ENCODE results near the gene JKAMP.

The JKAMP gene

DNA sequence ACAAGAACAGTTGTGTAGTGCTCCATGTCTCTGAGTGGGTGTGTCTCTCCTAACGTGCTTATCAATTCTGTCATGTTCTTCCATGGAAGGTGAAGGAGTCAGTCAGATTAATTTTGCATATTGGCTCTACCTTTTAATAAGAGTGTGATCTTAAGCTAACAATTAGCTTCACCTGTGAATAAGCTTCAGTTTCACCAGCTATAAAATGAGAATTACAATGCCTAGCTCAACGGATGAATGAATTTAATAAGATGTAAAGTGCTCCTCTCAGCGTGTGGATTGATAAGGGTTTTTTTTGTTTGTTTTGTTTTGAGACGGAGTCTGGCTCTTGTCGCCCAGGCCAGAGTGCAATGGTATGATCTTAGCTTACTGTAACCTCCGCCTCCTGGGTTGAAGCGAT lies 59.6 kb downstream of the JKAMP start:
- TF ChIP-seq, protein P1, sequence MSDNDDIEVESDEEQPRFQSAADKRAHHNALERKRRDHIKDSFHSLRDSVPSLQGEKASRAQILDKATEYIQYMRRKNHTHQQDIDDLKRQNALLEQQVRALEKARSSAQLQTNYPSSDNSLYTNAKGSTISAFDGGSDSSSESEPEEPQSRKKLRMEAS (IDR thresholded peaks at IDR 0.05; ENCODE audit: low read depth, low read length), result no peak
- TF ChIP-seq MYC (IDR thresholded peaks at IDR 0.05; ENCODE audit: low read depth, low read length) (no peak), POLR2A (IDR thresholded peaks at IDR 0.05; ENCODE audit: extremely low read depth, insufficient read length) (no peak)
- TF ChIP-seq, protein P2, sequence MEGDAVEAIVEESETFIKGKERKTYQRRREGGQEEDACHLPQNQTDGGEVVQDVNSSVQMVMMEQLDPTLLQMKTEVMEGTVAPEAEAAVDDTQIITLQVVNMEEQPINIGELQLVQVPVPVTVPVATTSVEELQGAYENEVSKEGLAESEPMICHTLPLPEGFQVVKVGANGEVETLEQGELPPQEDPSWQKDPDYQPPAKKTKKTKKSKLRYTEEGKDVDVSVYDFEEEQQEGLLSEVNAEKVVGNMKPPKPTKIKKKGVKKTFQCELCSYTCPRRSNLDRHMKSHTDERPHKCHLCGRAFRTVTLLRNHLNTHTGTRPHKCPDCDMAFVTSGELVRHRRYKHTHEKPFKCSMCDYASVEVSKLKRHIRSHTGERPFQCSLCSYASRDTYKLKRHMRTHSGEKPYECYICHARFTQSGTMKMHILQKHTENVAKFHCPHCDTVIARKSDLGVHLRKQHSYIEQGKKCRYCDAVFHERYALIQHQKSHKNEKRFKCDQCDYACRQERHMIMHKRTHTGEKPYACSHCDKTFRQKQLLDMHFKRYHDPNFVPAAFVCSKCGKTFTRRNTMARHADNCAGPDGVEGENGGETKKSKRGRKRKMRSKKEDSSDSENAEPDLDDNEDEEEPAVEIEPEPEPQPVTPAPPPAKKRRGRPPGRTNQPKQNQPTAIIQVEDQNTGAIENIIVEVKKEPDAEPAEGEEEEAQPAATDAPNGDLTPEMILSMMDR (IDR thresholded peaks at IDR 0.05; ENCODE audit: low read depth, low read length), result no peak
- DNase-seq (ENCODE audit: low read depth), result no peak
- no peak overlapping the region for H3K4me3 ChIP-seq (ENCODE audit: low read depth, low read length)

DNA sequence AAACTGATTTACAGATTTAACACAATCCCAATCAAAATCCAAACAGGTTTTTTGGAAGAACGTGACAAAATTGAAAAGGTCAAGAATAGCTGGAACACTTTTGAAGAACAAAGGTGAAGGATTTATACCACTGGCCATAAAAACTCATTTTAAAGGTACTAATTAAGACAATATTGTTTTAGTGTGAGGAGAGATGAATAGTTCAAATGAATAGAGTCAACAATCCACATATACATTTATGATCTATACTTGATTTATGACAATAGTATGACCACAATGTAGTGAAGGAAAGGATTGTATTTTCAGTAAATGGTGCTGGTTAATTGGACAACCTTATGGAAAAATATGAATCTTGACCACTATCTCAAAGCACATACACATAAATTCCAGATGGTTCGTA lies 63.0 kb downstream of the JKAMP start:
- H3K4me3 ChIP-seq (ENCODE audit: low read depth, low read length), result no peak overlapping the region
- TF ChIP-seq, protein P2 (IDR thresholded peaks at IDR 0.05; ENCODE audit: low read depth, low read length), result no peak
- TF ChIP-seq POLR2A (IDR thresholded peaks at IDR 0.05; ENCODE audit: extremely low read depth, insufficient read length) (no peak), MYC (IDR thresholded peaks at IDR 0.05; ENCODE audit: low read depth, low read length) (no peak)
- TF ChIP-seq, protein P1 (IDR thresholded peaks at IDR 0.05; ENCODE audit: low read depth, low read length), result no peak
- DNase-seq (ENCODE audit: low read depth), result no peak
